GM19452 (cell line): ENCODE results near the gene KLF5.

Experiments
- ATAC-seq: cut with Tn5 transposase; IDR thresholded peaks from one replicate; pipeline ENCODE4 v1.9.1; 2021; ENCODE audit not compliant: unreplicated experiment

KLF5 gene

GRCh38 chr13:73059460-73060250, 850 bp downstream of the KLF5 start:
- peak; percentile 35 for ATAC-seq

- ATAC-seq, result no peak
Measured at GRCh38 chr13:73060251-73061160, 1.7 kb downstream of the KLF5 start.

- no peak for ATAC-seq
Measured at GRCh38 chr13:73061473-73061872, 2.7 kb downstream of the KLF5 start.

DNA sequence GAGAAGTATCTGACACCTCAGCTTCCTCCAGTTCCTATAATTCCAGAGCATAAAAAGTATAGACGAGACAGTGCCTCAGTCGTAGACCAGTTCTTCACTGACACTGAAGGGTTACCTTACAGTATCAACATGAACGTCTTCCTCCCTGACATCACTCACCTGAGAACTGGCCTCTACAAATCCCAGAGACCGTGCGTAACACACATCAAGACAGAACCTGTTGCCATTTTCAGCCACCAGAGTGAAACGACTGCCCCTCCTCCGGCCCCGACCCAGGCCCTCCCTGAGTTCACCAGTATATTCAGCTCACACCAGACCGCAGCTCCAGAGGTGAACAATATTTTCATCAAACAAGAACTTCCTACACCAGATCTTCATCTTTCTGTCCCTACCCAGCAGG, 3.1 kb downstream of the KLF5 start:
- ATAC-seq, result no peak

- ATAC-seq, result no peak
Measured at GRCh38 chr13:73062468-73062867, 3.7 kb downstream of the KLF5 start.

DNA sequence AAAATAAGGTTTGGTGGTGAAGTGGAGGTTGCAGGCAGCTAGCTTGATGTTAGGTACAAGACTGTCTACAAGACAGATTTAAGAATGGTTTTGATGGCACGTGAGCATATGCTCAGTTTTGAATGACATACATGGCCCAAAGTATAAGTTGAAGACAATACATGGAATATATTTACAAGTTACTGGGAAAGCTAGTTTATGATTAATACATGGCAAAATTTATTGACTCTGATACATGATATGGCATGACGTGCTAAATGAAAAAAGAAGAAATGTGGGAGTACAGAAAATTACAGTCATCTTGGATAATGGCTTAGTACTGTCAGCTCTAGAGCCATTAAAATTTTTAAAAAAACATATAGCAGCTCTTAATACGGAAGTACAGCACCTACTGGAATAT, 4.4 kb downstream of the KLF5 start:
- no peak for ATAC-seq

DNA sequence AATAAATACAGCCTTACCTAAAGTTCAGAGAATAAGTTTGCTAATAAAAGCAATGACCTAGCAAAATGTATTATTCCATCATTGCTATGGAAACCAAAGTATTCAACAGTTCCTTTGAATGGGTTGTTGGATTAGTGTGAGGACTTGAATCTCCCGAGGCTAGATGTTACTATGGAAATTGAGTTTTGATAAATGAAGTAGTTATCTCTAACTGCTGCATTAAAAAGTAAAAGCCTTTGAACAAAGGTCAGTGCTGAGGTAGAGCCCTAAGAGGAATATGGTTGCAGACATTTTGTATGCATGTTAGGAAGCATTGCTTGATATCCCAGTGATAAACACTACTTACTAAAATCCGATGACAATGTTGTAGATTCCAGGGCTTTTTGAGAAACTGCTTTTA, 6.2 kb downstream of the KLF5 start:
- no peak for ATAC-seq

GRCh38 chr13:73065665-73066340, 7.0 kb downstream of the KLF5 start:
- ATAC-seq, result no peak

DNA sequence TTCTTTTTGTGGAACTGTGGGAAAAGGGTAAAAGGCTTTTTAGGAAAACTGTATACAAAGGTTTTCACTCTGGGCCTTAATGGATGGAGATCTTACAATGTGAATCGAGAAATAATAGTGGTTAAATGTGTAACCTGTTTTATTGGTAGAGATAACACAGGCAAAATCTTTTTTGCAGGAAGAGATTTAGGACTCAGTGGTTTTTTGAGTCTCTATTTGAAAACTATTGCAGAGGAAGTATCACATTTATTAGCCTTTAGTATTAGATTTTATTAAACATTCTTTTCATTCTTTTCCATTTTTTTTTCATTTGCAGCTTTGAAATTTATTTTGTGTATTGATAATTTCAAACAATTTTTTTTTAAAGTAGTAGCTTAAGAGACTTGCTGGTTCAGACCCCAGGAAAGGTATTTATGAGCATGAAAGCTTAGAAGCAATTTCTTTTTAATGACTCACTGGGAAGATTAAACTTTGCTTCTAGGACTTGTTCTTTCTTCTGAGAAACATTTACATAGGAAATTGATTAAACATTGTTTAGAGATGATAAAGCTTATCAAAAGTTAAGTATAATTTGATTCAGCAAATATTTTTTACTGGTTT, 10.5 kb downstream of the KLF5 start:
- ATAC-seq, result no peak

DNA sequence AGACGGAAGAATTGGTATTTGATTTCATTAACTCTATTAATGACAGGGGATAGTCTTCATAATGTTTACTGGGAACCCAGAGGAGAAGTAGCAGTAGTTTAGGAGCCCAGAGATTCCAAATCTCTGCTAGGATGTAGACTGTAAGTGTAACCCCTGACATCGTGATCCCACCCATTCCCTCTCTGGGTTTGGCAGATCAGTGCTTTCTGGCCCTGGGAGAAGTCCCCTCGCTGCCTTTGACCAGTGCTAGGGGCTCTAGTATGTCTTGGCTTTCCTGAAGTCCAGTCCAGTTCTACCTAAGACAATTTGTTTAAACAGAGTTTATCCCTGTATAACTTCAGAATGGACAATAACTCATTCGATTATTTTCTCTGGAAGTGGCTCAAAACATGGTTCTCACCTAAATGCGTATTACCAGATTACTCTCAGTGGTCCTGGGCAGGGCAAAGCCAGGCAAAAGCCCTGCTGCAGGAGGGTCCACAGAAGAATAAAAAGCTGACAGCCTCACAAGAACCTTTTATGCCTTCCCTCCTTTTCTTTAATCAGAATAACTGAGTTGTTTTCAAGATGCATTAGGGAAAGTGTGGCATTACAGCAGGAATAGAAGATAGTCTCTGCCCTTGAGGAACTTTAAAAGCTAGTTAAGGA, 11.8 kb downstream of the KLF5 start:
- ATAC-seq, result no peak

DNA sequence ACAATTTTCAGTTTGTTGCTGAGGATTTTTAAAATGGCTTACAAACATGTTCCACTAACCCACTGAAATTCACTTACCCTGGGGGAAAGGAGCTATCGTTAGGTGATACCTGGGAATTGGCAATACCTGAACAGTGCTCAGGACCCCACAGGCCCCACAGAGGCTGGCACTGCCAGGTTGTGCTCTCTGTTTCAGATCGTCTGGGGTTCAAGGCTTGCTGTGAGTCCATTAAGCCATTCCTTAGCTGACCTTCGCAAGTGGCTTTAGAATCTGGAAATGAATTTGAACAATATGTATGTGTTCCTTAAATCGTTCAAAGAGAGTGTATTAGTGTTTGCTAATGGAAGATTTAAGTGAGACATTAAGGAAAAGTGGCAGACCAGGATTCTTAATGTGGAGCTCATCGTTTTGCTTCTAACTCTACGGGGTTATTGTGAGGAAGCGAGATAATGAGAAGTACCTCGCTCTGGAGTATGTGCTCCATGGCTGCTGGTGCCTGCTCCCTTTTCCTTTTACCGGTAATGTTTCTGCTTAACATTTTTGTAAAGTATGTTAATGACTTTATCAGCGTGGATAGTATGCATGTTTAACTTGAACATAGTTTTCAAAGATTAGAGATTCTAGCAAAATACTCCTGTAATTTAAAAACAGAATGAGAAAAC, 13.6 kb downstream of the KLF5 start:
- ATAC-seq, result no peak

DNA sequence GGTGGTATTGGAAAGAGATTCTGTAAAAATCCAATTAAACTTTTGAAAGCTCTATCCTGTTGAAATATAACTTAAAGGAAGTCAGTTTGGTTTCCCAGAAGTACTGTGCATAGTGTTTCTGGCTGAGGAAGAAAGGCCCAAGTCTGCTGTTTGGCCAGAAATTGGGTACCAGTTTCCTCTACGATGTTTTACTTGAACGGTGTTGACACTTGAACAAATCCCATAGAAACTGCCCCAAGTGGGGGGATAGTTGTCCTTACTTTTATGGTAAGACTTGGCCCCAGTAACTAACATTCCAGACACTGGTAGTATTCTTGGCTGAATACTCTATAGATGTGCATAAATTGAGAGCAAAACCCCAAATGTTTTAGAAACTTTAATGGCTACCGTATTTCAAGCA, 14.2 kb downstream of the KLF5 start:
- ATAC-seq, result no peak

GRCh38 chr13:73074014-73074413, 15.2 kb downstream of the KLF5 start:
- ATAC-seq, result peak; percentile 67

DNA sequence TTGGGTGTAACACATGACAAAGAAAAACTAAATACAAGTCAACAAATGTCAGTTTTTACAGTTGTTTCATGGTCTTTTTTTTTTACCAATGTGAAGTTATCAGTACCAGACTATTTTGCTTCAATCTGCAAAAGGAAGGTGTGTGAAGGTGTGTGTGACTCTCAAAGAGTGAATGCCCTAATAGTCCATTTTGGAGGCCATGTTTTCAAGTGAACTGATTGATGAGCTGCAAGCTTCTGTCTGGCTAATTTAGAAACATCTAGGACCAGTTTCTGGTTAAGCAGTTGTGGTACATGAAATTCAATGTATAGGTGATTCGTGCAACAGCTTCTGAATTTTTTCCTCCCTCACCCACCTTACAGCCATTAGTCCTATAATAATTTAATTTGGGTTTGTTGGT, 16.1 kb downstream of the KLF5 start:
- ATAC-seq, result no peak

GRCh38 chr13:73075546-73075945, 16.7 kb downstream of the KLF5 start:
- no peak for ATAC-seq

DNA sequence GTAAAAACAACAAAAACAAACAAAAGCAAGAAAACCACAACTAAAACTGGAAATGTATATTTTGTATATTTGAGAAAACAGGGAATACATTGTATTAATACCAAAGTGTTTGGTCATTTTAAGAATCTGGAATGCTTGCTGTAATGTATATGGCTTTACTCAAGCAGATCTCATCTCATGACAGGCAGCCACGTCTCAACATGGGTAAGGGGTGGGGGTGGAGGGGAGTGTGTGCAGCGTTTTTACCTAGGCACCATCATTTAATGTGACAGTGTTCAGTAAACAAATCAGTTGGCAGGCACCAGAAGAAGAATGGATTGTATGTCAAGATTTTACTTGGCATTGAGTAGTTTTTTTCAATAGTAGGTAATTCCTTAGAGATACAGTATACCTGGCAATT, 17.1 kb downstream of the KLF5 start:
- no peak for ATAC-seq

- ATAC-seq, result no peak
Measured at GRCh38 chr13:73077865-73078264, 19.1 kb downstream of the KLF5 start.

DNA sequence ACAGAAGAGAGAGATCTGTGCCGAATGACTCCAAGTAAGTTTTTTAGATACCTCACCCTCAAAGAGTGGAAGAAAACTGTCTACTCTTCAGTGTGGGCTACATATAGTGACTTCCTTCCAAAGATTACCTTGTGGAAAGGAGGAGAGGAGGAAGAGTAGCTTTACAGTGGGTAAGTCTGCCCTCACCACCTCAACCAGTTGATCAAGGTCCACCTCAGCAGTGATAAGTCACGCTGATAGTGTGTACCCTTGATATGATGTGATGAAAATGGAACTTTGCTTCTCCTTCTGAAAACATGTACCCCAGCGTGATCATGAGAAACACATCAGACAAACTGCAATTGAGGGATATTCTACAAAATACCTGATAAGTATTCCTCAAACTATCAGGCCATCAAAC, 20.6 kb downstream of the KLF5 start:
- ATAC-seq, result no peak

GRCh38 chr13:73081256-73081915, 22.6 kb downstream of the KLF5 start:
- ATAC-seq, result no peak

DNA sequence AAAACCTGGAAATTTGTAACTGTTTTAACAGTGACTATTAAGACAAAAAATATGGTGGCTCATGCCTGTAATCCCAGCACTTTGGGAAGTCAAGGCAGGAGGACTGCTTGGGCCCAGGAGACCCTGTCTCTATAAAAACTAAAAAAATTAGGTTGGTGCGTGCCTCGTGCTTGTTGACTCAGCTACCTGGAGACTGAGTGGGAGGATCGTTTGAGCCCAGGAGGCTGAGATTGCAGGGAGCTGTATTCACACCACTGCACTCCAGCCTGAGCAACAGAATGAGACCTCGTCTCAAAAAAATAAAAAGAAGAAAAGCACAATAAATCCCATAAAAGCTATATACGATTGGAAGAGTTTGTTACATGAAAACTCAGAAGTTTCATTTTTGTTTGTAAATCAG, 23.7 kb downstream of the KLF5 start:
- ATAC-seq, result no peak
